Stimulated activated CD4-positive, alpha-beta T cell treated with anti-CD3 and anti-CD28 coated beads, Interleukin-12 subunit alpha, Interleukin-12 subunit beta, amount 100 ng/mL, for 48 hours (primary cell): ENCODE results near the gene UNK.
A peak's percentile ranks its signal among the peaks of the same experiment; 100 is the strongest.

Experiments used
- DNase-seq, 3 donors: peaks; one replicate each; pipeline ENCODE4 v3.0.0-alpha.2; 2020; ENCODE audit warnings: low read depth in 2 of 3, low spot score in 1 of 3

UNK gene

DNA sequence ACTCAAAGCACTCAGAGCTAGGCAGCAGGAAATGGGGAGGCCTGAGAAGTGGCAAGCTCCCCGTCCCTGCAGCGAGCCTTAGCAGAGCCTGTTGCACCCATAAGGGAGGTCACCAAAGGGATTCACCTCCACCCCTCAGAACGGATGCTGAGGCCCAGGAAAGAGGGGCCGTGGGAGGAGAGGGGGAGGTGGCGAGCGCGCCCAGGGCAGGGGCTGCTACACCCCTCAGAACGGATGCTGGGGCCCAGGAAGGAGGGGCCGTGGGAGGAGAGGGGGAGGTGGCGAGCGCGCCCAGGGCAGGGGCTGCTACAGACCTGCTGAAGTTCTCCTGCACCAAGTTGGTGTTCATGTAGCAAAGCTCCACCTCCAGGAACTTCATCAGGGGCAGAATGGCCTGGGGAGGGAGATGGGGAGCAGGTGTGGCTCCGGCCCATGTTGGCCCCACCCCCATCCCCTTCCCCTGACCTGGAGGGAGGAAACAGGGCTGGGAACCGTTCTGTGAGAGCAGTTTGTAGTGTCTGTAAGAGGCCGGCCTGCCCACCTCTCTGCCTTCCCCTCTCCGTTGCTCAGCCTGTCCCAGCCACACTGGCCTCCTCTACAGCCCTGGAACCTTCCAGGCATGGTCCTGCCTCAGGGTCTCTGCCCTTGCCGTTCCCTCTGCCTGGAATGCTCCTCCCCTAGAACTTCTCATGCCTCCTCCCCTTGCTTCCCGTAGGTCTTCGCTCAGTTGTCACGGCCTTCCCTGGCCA lies 48.2 kb downstream of the UNK start:
- DNase-seq: no peak

DNA sequence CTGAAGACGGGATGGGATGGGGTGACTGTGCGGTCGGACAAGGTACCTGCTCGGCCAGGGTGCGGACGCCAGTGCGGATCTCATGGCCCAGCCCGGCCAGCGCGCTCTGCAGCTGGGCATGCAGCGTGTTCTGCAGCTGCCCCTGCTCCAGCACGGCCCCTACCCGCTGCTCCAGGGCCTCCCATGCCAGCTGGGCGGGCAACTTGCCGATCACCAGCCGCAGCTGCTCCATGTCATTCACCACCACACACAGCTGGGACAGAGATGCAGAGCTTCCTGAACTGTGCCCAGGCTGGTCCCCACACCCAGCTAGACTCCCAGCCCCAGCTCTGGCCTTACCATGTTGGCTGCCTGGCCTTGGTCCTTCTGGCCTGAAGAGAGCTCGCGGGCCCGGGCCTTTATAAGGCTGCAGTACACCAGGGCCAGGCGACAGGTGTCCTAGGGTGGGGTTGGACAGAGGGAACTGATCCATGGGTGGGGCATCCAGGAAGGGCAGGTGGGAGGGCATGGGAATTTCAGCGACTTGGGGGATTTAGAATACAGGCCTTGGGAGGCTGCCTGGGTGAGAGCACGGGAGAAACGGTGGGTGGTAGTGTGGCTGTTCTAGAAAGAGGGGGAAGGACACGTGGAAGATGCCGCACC lies 49.8 kb downstream of the UNK start:
- DNase-seq: no peak

DNA sequence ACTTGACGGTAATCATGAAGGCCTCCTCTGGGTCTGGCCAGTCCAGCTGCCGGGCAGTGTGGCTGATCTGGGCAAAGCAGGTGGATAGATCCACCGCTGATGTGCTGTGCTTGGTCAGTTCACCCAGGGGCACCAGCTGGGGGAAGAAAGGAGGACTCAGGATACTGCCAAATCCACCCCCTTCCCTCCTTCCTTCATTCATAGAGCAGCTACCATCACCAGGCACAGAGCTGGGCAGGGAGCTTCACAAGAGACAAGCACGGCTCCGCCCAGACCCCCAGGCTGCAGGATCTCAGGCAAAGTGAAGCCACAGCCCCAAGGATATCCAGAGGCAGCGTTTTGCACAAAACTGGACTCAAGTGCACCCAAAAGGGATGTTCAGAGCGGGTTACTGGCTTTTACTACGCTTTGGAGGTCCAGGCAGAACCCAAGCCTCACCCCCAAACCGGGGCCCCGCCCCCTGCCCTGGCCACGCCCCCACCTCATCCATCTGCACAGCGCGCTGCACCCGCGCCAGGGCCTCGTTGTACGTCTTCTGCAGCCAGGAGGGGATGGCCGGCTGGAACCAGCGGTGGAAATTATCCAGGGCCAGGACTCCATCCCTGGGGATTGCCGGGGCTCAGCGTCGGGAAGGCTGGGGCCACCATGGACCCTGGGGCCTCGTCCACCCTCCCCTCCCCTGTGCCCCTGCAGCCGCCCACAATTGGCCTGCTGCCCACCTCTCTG lies 50.5 kb downstream of the UNK start:
- no peak for DNase-seq

DNA sequence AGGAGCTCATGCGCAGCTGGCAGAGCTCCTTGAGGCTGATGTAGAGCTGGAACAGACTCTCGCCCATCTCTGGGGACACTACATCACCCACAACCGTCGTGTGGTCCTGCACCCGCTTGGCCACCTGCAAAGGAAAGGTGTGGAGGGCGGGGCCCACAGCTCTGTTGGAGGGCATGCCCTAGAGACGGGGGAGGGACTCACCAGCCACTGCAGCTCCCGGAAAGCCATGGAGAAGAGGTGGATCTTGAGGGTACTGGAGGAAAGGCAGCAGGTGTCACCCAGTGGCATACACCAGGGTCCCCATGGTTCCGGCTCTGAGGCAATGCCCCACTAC lies 51.0 kb downstream of the UNK start:
- DNase-seq: no peak

DNA sequence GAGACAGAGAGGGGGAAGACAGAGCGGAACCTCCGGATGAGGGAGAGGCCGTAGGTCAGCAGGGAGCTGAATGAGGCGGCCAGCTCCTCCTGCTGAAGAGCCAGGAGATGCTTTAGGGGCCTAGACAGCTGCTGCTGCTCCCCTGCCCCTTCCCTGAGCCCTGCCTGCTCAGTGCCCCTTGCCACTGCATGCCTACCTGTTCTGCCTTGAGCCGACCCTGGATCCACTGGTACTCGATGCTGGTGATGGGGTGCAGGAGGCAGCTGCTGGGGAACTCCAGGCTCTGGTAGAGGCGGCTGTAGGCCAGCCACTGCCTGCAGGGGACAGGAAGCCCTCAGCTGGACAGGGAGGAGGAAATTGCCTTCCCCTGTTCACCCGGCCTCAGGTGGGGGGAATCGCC lies 52.0 kb downstream of the UNK start:
- DNase-seq: no peak

DNA sequence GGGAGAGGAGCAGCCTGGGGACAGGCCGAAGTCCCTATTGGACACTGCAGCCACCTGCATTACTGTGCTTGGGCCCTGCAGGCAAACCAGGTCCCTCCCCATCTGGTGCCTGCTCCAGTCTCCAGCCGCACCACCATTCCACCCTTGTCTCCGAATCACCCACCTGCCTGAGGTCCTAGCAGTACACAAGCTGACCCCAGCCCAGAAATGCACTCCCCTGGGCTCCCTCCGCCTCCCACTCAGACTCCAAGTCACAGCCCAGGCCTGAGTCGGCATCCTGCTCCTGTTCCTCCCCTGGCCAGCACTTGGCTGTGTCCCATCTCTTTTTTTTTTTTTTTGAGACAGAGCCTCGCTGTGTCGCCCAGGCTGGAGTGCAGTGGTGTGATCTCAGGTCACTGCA lies 53.3 kb downstream of the UNK start:
- no peak for DNase-seq

DNA sequence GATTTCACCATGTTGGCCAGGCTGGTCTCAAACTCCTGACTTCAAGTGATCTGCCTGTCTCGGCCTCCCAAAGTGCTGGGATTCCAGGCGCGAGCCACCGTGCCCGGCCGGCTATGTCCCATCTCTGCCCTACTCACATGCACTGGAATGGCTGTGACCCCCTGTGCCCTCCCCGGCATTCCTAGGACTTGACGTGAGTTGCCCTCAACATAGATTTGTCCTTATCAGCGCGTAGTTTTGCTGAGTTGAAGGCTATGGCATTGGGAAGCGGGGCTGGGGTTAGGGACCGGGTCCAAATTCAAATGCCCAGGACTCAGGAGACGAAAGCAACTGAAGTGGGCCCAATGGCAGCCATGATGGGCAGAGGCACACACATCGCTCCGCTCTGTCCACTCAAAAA lies 53.8 kb downstream of the UNK start:
- no peak for DNase-seq

DNA sequence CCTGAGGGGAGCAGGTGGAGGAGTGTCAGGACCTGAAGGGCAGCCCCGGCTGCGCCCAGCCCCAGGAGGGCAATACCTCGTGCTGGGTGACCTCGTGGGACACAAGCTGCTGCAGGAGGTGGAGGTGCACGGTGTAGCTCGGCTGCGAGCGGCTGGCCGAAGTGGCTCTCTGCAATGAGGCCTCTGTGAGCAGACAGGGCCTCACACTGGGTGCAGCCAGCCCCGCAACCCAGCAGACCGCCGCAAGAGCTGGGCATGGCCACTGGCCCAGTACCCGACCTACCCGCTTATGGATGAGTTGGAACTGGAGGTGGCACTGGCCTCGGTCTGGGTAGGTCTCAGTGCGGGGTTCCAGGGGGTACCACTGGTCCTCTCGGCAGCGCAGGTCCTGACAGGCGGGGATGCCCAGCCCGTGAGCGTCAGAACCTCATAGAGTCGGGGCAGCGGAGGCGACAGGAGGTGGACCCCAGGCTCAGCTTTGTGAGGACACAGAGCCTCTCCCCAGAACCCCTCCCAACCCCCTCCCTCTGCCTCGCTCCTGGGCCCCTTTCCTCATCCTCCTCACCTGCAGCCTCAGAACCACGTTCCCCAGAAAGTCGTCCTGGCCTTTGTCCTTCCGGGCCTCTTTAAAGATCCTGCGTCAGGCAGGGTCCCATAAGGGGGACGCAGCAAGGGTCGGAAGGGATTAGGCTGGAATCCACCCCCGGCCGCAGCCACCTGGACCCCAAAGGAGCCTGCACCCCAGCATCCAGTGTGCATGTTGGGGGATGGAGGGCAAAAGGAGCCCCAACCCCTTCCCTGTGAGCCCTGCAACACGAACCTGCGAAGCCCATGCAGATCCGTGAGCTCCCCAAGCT lies 55.6 kb downstream of the UNK start:
- no peak for DNase-seq

DNA sequence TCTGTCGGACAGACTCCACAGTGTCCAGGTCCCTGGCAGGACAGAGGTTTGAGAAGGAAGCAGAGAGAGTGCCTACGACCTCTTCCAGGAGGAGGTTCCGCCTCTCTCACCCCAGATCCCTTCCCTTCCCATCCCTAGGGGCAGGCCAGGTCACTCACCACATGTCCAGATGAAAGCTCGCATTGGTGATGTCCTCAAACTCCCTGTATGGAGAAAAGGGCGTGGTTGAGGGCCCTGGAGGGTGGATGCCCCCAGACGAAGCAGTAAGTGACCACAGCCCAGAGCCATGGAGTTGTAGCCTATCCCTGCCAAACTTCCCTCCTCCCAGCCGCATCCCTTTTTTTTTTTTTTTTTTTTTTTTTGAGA lies 56.2 kb downstream of the UNK start:
- no peak for DNase-seq

DNA sequence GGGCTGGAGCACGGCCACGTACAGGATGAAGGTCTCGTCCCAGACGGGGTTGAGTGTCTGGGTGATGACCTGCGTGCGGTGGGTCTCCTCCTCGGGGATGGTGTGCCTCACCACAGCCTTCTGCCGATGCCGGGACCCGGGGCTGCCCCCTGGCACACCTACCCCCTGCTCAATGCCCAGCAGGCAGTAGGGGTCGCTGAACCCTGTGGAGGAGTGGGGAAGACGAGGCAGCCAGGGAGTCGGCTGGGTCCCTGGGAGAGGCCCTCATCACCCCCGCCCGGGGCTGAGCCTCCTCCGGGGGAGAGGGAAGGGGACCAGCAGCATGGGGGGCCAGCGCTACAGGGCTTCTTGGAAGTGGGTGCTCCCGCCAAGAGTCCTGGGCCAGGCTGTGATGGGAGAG lies 57.8 kb downstream of the UNK start:
- no peak for DNase-seq

DNA sequence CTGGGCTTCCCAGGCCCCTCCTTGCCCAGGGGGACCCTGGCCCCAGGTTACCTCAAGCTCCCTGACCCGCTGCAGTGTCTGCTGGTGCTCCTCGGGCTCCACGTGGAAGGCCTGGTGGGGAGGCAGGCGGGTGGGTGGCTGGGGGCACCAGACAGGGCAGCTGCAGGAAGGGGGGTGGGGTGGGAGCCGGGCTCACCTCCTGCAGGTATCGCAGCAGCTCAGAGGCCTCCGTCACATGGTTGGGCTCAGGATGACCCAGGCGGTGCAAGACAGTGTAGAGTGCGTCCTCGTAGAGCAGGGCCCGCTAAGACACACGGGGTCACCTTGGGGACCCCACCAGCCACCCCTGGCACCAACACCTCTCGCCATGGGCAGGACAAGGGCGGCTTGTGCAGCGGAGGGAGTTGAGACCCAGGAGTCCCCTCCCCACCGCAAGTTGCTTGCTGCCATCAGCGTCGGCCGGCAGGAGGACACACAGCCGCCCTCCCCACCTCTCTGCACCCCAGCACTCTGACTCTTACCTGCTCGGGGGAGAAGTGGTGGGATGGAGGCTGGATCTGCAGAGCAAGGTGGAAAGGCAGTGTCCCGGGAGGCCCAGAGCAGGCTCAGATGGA lies 58.5 kb downstream of the UNK start:
- no peak for DNase-seq

DNA sequence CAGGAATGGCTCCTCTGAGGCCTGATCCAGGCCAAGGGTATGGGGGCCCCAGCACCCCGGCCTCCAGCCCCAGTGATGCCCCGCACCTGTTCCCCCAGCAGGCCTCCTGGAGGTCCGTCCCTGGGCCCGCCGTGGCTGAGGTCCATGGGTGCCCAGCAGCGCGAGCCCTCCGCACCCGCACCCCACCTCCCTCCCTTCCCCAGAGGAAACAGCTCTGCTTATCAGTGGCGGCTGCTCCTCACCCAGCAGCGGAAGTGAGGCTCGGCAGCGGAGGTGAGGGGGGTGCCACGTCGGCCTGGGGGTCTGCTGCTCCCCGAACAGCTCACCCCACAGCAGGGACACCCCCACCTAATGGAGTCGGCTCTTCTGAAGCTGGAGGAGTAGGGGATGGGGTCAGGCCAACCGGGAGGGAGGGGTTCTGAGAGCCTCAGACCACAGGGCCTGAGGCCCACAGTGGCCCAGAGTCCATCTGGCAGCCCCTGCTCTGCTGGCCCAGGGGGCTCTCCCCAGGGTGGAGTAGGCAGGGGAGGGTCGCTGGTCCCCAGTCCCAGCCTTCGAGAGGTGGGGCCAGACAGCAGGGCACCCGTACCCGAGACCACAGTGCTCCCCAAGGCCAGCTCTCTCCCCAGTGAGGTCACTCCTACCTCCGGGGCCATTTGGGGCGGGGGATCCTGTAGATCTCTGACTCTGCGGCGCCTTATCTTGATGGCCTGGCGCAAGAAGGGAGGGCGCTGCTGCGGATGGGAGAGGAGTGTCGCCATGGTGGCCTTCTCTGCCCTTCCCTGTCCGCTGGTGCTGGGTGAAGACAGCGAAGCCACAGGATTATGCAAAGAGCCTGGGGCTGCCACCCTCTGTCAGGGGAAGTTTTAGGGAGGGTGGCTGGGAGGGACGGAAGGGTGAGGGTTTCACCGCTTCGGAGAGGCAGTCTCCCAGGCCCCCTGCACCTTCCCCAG lies 59.2 kb downstream of the UNK start, which contains the start of gene UNC13D:
TSS of gene UNC13D (minus strand) at position 828 of the 953 bp plus-strand sequence. CDS start at position 761, 67 bp downstream.
- DNase-seq: no peak

DNA sequence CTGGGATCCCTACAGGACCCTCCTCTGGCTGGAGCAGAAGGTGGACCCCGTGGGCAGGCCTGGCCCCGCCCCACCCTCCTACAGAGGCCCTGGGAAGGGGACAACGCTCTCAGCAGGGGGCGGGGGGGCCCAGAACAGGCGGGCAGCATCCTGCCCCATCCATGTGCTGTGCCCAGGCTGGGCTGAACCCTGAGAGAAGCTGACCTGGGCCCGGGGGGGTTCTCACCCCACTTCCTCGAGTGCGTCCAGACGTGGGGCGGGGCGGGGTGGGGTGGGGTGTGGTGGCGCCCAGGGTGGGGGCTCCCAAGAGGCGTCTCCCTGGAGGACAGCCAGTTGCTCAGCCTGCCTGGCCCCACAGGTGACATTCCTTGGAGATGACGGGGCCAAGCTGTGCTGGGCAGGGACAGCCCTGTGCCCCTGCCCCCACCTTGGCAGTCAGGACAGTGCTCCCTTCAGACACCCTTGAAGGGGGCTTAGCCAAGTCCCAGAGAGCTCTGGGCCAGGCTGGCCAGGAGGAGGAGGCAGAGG lies 60.0 kb downstream of the UNK start:
- DNase-seq: no peak

DNA sequence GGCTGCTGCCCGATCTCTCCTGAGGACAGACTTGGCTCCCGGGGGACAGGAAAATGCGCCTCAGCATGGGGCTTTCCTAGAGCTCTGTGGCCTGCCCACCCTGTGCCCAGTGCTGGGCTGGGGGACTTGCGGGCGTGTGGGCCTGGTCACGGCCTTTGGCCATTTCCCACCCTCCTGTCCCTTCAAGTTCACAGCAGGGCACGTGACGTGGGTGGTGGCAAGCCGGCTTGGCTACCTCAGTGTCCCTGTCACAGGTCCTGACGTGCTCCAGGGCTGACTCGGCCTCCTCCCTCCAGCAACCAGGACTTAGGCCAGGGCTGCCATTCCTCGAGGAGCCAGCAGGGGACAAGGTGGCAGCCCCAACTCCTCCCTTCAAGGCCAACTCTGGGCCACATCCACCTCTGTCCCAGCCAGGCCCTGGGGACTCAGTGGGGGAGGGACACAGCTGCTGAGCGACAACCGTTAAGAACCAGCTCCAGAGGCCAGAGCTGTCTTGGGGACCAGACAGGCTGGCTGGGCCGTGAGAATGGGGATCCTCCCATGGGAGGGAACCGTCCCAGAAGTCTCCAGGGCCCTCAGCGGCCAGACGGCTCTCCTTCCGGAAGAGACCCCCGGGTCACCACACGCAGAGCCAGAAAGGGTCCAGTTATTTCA lies 60.6 kb downstream of the UNK start:
- peak; percentile 62 to 68 (median 64) for DNase-seq

DNA sequence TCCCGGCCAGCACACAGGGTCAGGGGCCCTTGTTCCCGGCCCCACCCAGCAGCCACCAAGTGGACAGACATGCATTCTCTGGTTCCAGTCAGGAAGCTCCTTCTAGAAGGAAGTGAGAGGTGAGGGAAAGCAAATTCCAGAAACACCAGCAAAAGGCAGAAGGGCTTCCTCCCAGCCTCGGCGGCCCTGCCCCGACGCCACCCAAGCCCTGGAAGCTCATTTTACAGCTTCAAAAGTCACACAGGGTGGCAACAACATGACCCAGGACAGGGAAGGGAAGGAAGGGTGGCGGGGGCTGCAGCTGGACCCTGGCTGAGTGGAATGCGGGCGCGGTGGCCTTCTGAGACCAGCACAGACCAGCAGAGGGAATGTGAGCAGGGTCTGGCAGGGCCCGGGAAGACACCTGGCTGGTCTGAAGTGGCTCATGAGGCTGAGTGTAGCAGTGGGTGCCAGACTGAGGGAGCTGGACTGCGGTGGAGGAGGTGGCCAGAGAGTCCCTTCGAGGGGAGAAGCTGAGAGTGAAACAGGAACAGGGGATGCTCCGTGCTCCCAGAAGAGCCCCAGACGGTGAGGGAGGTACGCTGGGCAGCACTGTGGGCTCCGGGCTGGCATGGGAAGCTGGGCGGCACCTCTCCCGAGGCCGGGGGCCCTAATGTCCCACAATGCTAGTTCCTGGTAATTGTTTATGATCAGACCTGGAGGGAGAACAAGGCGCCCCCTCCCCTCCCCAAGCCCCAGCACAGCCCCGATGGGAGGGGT lies 61.5 kb downstream of the UNK start:
- DNase-seq: no peak

DNA sequence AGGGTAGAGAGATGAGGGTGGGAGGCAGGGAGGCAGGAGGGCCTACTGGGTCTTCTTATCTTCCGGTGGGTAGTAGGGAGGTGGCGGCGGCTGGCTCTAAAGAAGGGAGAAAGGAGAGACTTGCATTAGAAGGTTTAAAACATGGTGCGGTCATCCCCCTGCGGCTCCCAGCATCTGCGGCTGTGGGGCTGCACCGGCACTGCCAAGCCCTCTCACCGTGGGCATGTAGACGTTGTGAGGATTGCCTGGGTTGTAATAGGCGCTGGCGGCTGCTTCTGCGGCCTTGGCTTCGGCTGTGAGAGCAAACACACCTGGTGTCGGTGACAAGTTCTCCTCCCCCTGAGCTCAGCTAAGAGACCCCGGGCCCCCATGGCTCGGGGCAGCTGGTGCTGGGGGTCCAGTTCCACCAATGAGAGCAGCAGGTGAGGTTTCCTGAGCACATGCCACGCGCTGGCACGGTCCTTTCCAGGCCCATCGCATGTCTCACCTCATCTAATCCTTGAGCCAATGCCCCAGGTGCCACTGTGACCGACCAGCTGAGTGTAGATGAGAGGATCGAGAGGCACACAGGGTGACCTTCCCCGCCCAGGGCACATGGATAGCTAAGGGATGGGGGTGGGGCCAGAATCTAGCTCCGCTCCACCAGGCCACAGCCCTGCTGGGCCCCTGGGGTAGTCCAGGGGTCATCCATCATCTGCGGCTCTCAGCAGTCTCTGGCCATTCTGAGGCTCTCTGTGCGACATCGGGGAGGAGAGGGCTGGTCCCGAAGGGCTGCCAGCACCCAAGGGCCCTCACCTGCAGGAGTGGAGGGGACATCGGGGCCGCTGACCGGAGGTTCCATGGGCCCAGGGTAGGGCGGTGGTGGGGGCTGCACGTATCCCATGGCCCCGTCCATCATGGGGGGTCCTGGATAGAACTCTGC lies 62.3 kb downstream of the UNK start:
- DNase-seq: no peak
